Heart left ventricle (tissue), 13 donors: ENCODE measurements around the gene SLCO6A1.

Experiments used
- POLR2A ChIP-seq, 2 donors: fragments of 450-650 bp; IDR thresholded peaks; one replicate each; pipeline ENCODE4 v1.6.1; 2017; ENCODE audit warnings: antibody characterized with exemption in 2 of 2, mild to moderate bottlenecking in 2 of 2, moderate library complexity in 2 of 2
- TF ChIP-seq, protein P1 (sequence below), 12 donors: fragments of 200-600 bp; sonication (generic) in 4 of 12; IDR thresholded peaks; one replicate each; pipeline versions ENCODE4 v1.5.0 to v1.8.0; 2018 to 2022; ENCODE audit warnings: antibody characterized with exemption in 12 of 12, mild to moderate bottlenecking in 5 of 12
- donor health status: ischemic (EF 13 %, LVEDD 7.1; RV severe dilation, severe dysfunction).
- donor health status: DM: no; HTN: yes; CAD: no.
- donor health status: DM: no; HTN: no; CAD: no.
- donor health status: ischemic (EF 25% LVEDD 6.9; RV normal size, moderate dysfunction).
- donor health status: ischemic (EF 25% LVEDD 5.7; RV mildly dilated, moderate dysfunction).
- donor health status: ischemic (EF 35%, LVEDD 5.7; RV mildly dilated, moderate dysfunction).
- donor health status: nonischemic (EF 11% LVEDD 7.7; RV severe dilation, severe dysfunction).
- donor health status: DM: yes; HTN: yes; CAD: no.
- donor health status: PGD.
- donor health status: ischemic (EF 29% LVEDD 5.4; RV normal size, mild dysfunction).
- donor health status: nonischemic (EF 23%, LVEDD 6.1; RV moderate dilation, normal function).

DNA sequence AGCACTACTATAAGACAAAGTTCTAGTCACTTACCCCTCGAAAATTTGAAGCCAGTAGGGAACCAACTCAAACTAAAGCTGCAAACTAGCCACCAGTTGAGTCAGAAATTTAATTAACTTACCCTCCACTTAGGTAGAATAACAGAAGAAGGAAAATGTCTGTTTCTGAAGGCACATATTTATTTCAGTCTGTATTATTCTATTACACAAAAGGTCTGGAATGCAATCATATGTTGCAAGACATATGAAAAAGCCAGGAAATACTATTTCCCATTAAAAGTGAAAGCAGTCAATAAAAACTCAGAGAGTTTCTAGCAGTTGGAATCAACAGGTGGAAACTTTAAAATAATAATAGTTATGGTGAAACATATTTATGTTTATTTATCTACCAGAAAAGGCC lies 123.5 kb downstream of the SLCO6A1 start:
- TF ChIP-seq, protein P1, sequence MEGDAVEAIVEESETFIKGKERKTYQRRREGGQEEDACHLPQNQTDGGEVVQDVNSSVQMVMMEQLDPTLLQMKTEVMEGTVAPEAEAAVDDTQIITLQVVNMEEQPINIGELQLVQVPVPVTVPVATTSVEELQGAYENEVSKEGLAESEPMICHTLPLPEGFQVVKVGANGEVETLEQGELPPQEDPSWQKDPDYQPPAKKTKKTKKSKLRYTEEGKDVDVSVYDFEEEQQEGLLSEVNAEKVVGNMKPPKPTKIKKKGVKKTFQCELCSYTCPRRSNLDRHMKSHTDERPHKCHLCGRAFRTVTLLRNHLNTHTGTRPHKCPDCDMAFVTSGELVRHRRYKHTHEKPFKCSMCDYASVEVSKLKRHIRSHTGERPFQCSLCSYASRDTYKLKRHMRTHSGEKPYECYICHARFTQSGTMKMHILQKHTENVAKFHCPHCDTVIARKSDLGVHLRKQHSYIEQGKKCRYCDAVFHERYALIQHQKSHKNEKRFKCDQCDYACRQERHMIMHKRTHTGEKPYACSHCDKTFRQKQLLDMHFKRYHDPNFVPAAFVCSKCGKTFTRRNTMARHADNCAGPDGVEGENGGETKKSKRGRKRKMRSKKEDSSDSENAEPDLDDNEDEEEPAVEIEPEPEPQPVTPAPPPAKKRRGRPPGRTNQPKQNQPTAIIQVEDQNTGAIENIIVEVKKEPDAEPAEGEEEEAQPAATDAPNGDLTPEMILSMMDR (IDR thresholded peaks at IDR 0.05), result no peak
- TF ChIP-seq POLR2A (IDR thresholded peaks at IDR 0.05), result no peak
